NCI-H2029 treated with DMSO at 0.1 percent for 48 hours (cell line): ENCODE results near the gene SOCS1.

Experiments
- DNase-seq: peaks from one replicate; lab custom pipeline; 2025; lab: John Stamatoyannopoulos, UW

The SOCS1 gene

GRCh38 chr16:11285842-11286241 lies 29.8 kb upstream of the SOCS1 start:
- no peak for DNase-seq

- DNase-seq = no peak
These were observed 27.8 kb upstream of the SOCS1 start for GRCh38 chr16:11283820-11284248.

- DNase-seq = no peak
These were observed 24.9 kb upstream of the SOCS1 start, which contains the start of gene PRM1 for GRCh38 chr16:11280616-11281522. PRM1 (minus strand) TSS chr16:11281330; CDS start chr16:11281238, 92 bp downstream.

- DNase-seq = no peak
These were observed 23.0 kb upstream of the SOCS1 start for GRCh38 chr16:11278681-11279628.

- DNase-seq = no peak
These were observed 21.8 kb upstream of the SOCS1 start for GRCh38 chr16:11277607-11278337.

- DNase-seq = no peak
These were observed 21.0 kb upstream of the SOCS1 start for GRCh38 chr16:11276896-11277593.

- DNase-seq = no peak
These were observed 20.3 kb upstream of the SOCS1 start, which contains the start of gene PRM2 for GRCh38 chr16:11276143-11276895. PRM2 (minus strand) TSS chr16:11276480; CDS start chr16:11276370, 110 bp downstream.

- no peak for DNase-seq
These were observed 19.0 kb upstream of the SOCS1 start for GRCh38 chr16:11274964-11275363.

- DNase-seq = no peak
These were observed 17.8 kb upstream of the SOCS1 start for GRCh38 chr16:11273721-11274324.

GRCh38 chr16:11272921-11273720 lies 17.1 kb upstream of the SOCS1 start, which contains the start of gene PRM3:
PRM3 (minus strand) TSS chr16:11273629; CDS start chr16:11273595, 34 bp downstream.
- DNase-seq = no peak

GRCh38 chr16:11272484-11272883 lies 16.5 kb upstream of the SOCS1 start:
- no peak for DNase-seq

- DNase-seq = no peak
These were observed 15.6 kb upstream of the SOCS1 start for GRCh38 chr16:11271610-11272009.

GRCh38 chr16:11270602-11271162 lies 14.7 kb upstream of the SOCS1 start:
- no peak for DNase-seq

- DNase-seq = no peak
These were observed 12.9 kb upstream of the SOCS1 start, which contains the start of gene TNP2 for GRCh38 chr16:11268921-11269375. TNP2 (minus strand) TSS chr16:11269325; CDS start chr16:11269262, 63 bp downstream.

GRCh38 chr16:11265124-11265523 lies 9.1 kb upstream of the SOCS1 start:
- DNase-seq = no peak

- no peak for DNase-seq
These were observed 8.3 kb upstream of the SOCS1 start for GRCh38 chr16:11264155-11264832.

- no peak for DNase-seq
These were observed 7.7 kb upstream of the SOCS1 start for GRCh38 chr16:11263737-11264136.

GRCh38 chr16:11262915-11263314 lies 6.9 kb upstream of the SOCS1 start:
- no peak for DNase-seq
